ENCODE measurements around the gene TWF1. TPM values are rescaled to one million over a fixed set of nuclear protein-coding genes. Genes with fewer than 3 reads are reported as not detected.

Gene TWF1
- total and polyA plus RNA-seq, 2 experiments from 2014 or later: 31.3 to 52.1 TPM

GRCh38 chr12:43852744-43853143, 46.6 kb upstream of the TWF1 start:
- Histone ChIP-seq H3K27me3 (ENCODE audit: insufficient read depth) (no peaks in the 10 kb centered on the region), H3K4me3 (no peak overlapping the region), H3K36me3 (ENCODE audit: insufficient read depth) (no peaks in the 10 kb centered on the region), H4K20me1 (replicated peaks; ENCODE audit: insufficient read depth) (no peaks in the 10 kb centered on the region), H2AFZ (no peak overlapping the region), H3F3A (replicated peaks; ENCODE audit: low read depth) (no peaks in the 10 kb centered on the region), H3K27ac (ENCODE audit: low read depth) (no peak overlapping the region), H3K4me1 (ENCODE audit: insufficient read depth) (no peaks in the 10 kb centered on the region), H3K79me2 (replicated peaks; ENCODE audit: insufficient read depth) (no peaks in the 10 kb centered on the region), H3K4me2 (no peak overlapping the region), H3K9me2 (ENCODE audit: insufficient read depth) (no peaks in the 10 kb centered on the region; the same call in 1 of the 2 replicates)
- DNase-seq (ENCODE audit: low spot score) (no peak), ATAC-seq (no peak)
- Mint-ChIP-seq H3K4me1 (no peaks in the 10 kb centered on the region), H3K27me3 (ENCODE audit: insufficient read depth, low read depth, poor library complexity) (no peaks in the 10 kb centered on the region), H3K36me3 (ENCODE audit: low read depth) (no peaks in the 10 kb centered on the region; the same call in 2 of the 3 replicates), H3K27ac (no peak overlapping the region), H3K9me3 (no peaks in the 10 kb centered on the region; the same call in 1 of the 3 replicates), H3K4me3 (no peak overlapping the region)
- no peak for TF ChIP-seq REST (IDR thresholded peaks at IDR 0.05; ENCODE audit: unreplicated experiment)
- TF ChIP-seq ZNF114 (CRISPR knock-in tag; IDR thresholded peaks at IDR 0.05): no peak
- TF ChIP-seq POLR2AphosphoS5 (IDR thresholded peaks at IDR 0.05; ENCODE audit: low read depth): no peak
- TF ChIP-seq NANOG (IDR thresholded peaks at IDR 0.05; ENCODE audit: borderline replicate concordance): no peak
- TF ChIP-seq JUNB (IDR thresholded peaks at IDR 0.05; ENCODE audit: unreplicated experiment): no peak
- no peak for TF ChIP-seq CREB1 (CRISPR knock-in tag; IDR thresholded peaks at IDR 0.05; ENCODE audit: low read depth)
- no peak for TF ChIP-seq ETS1 (IDR thresholded peaks at IDR 0.05)
- TF ChIP-seq EZH2 (IDR thresholded peaks at IDR 0.05; ENCODE audit: low read depth, unreplicated experiment): no peak
- TF ChIP-seq ZNF462 (CRISPR knock-in tag; IDR thresholded peaks at IDR 0.05): no peak
- TF ChIP-seq STAT1 (IDR thresholded peaks at IDR 0.05; ENCODE audit: unreplicated experiment): no peak
- no peak for TF ChIP-seq ZNF331 (CRISPR knock-in tag; IDR thresholded peaks at IDR 0.05; ENCODE audit: low read depth)
- TF ChIP-seq EZH2phosphoT487 (IDR thresholded peaks at IDR 0.05; ENCODE audit: unreplicated experiment): no peak
- TF ChIP-seq CTCF (conservative IDR thresholded peaks at IDR 0.05; ENCODE audit: low read depth in 2 of 2): no peak
